C1 segment of cervical spinal cord (tissue), 14 donors: ENCODE results near the gene PLB1.
"Not testable (repeated sequence)": the region's sequence is repeated elsewhere in the genome, so short reads cannot be mapped to it uniquely, and the experiment has no call there.

Experiments used
- DNase-seq, 14 donors: peaks; one replicate each; lab custom pipeline; 2025; lab: John Stamatoyannopoulos, UW

The PLB1 gene

DNA sequence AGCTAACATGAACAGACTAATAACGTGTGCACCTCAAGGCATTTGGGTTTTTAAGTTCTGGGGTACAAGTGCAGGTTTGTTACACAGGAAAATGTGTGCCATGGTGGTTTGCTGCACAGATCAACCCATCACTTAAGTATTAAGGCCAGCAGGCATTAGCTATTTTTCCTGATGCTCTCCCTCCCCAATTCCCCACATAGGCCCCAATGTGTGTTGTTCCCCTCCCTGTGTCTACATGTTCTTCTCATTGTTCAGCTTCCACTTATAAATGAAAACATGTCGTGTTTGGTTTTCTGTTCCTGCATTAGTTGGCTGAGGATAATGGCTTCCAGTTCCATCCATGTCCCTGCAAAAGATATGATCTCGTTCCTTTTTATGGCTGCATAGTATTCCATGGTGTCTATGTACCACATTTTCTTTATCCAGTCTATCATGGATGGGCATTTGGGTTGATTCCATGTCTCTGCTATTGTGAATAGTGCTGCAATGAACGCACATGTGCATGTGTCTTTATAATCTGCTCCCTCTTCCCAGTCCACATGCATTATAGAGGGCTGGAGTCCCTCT lies 170.0 kb downstream of the PLB1 start:
- not testable (repeated sequence) for DNase-seq

DNA sequence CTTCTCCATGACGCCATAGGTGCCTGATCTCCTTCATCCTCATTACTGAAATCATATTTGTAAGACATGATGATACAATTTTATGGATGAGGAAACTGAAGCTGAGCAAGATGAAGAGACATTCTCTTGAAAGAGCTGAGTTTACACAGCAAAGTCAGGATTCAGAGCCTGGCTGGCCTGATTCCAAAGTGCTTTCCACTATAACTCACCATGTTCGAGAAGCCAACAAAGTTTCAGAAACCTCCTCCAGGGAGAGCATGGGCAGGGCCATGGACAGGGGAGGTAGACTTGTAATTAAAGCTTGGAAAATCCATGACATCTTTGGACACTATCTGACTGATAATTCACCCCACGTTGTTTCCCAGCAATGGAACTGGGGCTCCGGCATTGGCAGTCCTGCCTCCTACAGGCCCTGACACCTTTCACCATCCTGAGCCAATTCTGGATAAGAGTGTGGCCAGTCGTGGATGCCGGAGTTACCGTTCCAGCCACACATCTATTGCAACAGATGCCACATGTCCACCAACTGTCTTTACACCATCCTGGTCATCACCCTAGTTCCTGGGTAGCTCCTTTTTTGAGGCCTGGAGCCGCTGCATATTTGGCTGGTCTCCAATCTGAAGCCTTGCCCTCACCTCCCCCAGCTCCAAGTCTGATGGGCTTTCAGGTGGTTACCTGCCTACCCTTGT lies 170.8 kb downstream of the PLB1 start:
- DNase-seq = no peak

- no peak for DNase-seq
Measured at GRCh38 chr2:28667261-28667660, 171.4 kb downstream of the PLB1 start.

- no peak for DNase-seq
Measured at GRCh38 chr2:28668106-28668814, 172.4 kb downstream of the PLB1 start.

DNA sequence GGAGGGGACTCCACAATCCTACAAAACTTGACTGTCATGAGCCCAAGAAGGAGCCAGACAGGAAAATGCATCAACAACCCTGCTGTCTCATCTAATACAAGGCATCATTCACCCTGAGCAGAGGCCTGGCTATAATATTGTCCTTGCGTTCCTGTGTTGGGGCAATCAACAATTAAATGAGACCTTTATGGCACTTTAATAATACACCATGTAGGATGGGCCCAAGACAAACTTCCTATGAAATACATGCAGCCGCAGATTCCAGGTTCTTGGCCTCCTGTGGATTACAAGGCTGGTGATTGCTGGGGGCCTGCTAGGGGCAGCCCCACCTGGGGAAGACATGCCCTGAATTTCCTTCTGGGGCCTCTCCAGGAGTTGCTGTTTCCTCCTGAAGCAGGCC lies 173.0 kb downstream of the PLB1 start:
- DNase-seq = no peak

- no peak for DNase-seq
Measured at GRCh38 chr2:28670856-28671255, 175.0 kb downstream of the PLB1 start.

- DNase-seq = no peak
Measured at GRCh38 chr2:28673338-28673737, 177.5 kb downstream of the PLB1 start.

DNA sequence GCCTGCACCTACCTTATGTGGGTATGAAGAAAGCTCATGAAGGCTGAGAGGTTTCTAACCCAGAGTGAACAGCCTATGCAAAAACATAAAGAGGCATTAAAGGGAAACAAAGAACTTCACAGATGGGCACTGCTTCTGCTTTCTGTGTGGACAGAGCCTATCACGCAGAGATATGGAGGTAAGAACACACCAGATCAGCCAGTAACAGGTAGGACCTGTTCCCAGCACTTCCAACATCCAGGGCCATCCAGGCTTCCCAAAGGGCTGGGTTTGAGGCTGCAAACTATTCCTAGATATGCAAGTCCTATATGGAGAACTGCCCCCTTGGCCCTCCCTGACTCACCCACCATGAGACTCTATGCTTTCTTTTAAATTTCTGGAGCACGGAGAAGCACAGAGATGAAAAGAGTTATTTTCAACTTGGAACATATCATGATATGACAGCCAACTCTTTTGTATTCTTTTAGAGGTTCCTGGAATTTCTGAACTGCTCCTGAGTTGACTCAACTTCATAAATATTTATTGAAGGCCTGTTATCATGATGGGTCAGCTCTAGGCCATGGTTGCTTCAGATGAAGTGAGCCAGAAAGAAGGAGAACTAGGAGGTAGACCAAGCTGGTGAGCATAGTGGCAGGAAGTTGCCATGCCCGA lies 178.3 kb downstream of the PLB1 start:
- no peak for DNase-seq

DNA sequence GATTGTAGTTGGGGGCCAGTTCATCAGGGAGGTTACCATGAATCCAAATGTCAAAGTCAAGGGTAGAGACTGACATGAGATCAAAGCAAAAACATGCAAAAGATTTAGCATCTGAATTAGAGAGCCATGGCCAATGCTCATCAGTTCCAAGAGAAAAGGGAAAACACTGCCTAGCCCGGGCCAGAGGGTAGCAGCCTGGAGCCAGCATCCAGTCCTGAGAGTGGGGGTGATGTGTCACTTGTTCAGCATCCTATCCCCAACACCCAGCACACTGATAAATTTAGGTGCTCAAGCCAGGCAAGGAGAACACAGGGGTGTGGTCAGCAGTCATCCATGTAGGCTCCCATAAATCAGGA lies 178.8 kb downstream of the PLB1 start:
- no peak for DNase-seq

DNA sequence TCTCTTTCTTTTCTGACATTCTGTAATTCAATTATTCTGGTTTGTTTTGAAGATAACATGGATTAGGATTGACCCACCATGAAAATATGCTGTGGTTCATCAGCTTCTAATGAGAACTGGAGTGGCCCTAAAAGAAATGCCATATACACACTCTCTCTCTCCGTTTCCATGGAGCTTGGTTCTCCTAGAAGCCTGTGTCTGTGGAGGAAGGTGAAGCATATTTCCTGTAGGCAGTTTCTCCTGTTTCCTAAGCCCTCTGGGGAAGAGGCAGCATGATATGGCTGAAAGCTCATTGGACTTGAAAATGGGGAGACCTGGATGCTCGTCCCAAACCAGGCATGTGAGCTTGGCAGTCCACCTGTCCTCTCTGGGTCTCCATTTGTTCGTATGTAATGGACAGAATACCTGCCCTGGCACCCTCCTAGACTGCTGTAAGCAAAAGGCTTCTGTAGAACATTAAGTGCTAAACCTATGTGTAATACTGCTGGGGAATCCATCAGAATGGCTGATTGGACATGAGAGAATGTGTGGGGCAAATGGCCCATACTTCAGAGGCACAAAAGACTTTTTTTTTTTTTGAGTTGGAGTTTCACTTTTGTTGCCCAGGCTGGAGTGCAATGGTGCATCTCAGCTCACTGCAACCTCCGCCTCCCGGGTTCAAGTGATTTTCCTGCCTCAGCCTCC lies 180.4 kb downstream of the PLB1 start:
- DNase-seq = no peak

- peak in 1 of 14 donors; percentile 82 for DNase-seq
Measured at GRCh38 chr2:28678175-28678855, 182.5 kb downstream of the PLB1 start.

GRCh38 chr2:28678944-28679343 lies 183.1 kb downstream of the PLB1 start:
- no peak for DNase-seq

GRCh38 chr2:28680657-28681056 lies 184.8 kb downstream of the PLB1 start:
- no peak for DNase-seq

DNA sequence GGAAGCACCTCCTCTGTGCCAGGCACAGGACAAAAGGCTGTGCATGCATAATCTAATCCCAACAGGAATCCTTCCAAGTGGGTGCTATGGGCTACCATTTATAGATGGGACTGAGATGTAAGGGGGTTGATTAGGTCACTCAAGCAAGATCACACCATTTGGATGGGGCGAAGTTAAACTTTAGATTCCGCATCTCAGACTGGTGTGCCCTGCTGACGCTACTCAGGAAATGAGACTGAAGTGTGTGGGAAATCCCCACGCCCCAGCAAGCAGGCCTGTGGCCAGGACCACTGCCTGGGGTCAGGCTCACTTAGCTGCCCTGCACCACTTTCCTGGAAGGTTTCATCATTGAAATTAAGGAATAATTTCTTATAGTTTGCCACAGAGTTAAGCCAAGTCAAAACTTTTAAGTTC lies 185.3 kb downstream of the PLB1 start:
- DNase-seq = peak in 2 of 14 donors; percentile 4 to 66

DNA sequence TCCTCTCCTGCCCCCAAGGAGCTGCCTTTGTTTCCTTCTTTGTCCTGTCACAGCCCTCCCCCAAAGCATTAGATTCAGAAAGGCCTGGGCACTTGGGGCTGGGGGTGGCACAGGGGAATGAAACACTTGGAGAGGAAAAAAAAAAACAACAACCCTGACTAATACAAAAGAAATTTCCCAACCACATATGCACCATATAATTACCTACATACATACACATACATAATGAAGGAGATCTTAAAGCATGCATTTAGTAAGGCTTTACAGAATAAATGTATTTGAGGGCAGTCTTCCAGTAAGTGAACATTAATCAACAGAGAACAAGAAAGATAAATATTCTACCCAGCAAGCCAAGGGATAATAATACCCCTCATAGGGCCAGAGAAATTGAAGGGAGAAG lies 185.7 kb downstream of the PLB1 start:
- DNase-seq = no peak

DNA sequence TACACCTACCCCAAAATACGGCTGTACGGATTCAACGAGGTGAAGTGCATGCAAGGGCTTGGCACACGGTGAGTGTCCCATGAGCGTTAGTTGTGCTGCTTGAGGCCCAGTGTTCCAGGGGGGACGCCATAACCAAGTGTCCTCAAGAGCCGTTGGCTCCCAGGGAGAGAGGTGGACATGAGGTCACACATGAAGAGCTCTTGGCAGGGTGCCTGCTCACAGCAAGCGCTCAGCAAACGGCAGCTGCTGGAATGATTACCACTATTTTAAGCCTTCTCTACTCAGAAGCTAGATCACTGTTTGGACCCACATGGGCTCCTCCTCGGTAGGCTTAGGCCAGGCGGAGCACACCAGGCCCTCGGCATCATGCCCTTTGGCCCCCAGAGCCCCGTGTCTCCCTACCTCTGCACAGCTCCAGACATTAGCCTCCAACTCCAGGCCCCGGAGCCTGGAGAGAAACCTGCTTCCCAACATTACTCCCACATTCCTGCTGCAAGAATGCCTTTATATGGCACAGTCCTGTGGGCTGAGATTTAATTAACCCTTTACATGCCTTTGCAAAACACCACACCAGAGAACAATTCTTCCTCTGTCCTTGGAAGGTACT lies 187.3 kb downstream of the PLB1 start:
- DNase-seq = peak in 1 of 14 donors; percentile 14

GRCh38 chr2:28684142-28684858 lies 188.4 kb downstream of the PLB1 start:
- no peak for DNase-seq

- no peak for DNase-seq
Measured at GRCh38 chr2:28687171-28687570, 191.3 kb downstream of the PLB1 start.

- DNase-seq = no peak
Measured at GRCh38 chr2:28687640-28688385, 192.0 kb downstream of the PLB1 start.

DNA sequence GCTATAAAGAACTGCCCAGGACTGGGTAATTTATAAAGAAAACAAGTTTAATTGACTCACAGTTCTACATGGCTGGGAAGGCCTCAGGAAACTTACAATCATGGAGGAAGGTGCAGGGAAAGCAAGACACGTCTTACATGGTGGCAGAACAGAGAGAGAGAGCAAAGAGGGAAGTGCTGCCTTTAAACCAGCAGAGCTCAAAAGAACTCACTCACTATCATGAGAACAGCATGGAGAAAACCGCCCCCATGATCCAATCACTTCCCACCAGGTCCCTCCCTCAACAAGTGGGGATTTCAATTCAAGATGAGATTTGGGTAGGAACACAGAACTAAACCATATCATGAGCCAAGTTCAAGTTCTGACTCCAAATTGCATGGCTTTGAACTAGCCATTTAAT lies 193.0 kb downstream of the PLB1 start:
- no peak for DNase-seq
